Stimulated activated effector memory CD8-positive, alpha-beta T cell treated with anti-CD3 and anti-CD28 coated beads, Interleukin-12 subunit alpha, Interleukin-12 subunit beta, amount 100 ng/mL, for 72 hours (primary cell): ENCODE results near the gene MIA2.

Source experiments
- ATAC-seq: fragments of 150-1000 bp; cut with Tn5 transposase; 2 replicates; pipeline ENCODE4 v1.10.0; 2021
- DNase-seq, 2 donors: peaks; one replicate each; pipeline ENCODE4 v3.0.0; 2021 to 2022; ENCODE audit warnings: low spot score in 2 of 2
- H3K27ac Mint-ChIP-seq: one replicate; pipeline ENCODE4 v1.8.0; 2022; ENCODE audit warnings: mild to moderate bottlenecking, mixed read lengths
- H3K36me3 Mint-ChIP-seq: one replicate; pipeline ENCODE4 v1.8.0; 2022; ENCODE audit warnings: mild to moderate bottlenecking, mixed read lengths
- H3K4me1 Mint-ChIP-seq: one replicate; pipeline ENCODE4 v1.8.0; 2022; ENCODE audit warnings: mixed read lengths
- H3K4me3 Mint-ChIP-seq: one replicate; pipeline ENCODE4 v1.8.0; 2022; ENCODE audit warnings: mild to moderate bottlenecking, mixed read lengths
- H3K9me3 Mint-ChIP-seq: one replicate; pipeline ENCODE4 v1.8.0; 2022; ENCODE audit warnings: mixed read lengths

MIA2 gene

GRCh38 chr14:39435241-39435640, 201.5 kb downstream of the MIA2 start:
- Mint-ChIP-seq H3K36me3 (peaks cover 21% of the 10 kb centered on the region), H3K27ac (no peak overlapping the region), H3K9me3 (no peaks in the 10 kb centered on the region), H3K4me1 (peaks cover 18% of the 10 kb centered on the region), H3K4me3 (no peak overlapping the region)
- DNase-seq (no peak), ATAC-seq (no peak)
